ENCODE results near the gene HOXD13.

HOXD13 gene

GRCh38 chr2:176079831-176080539 lies 12.5 kb upstream of the HOXD13 start:
- no peaks in the 10 kb centered on the region for H3K4me1 ChIP-seq (ENCODE audit: control insufficient read depth, low read length)
- H3K9me3 ChIP-seq (ENCODE audit: control insufficient read depth, insufficient read depth, low read length) = peaks cover 6% of the 10 kb centered on the region; the same call in 1 of the 2 replicates
- no peak overlapping the region for H3K4me3 ChIP-seq (ENCODE audit: low read length)
- no peaks in the 10 kb centered on the region for H3K9me2 ChIP-seq (replicated peaks; ENCODE audit: control insufficient read depth, low read length)
- H3K4me2 ChIP-seq (ENCODE audit: low read length) = no peak overlapping the region
- H3F3A ChIP-seq (ENCODE audit: control insufficient read depth, insufficient read depth) = no peaks in the 10 kb centered on the region
- H3K27ac ChIP-seq (ENCODE audit: low read depth, low read length) = no peak overlapping the region
- peaks cover 9% of the 10 kb centered on the region for H3K27me3 ChIP-seq (ENCODE audit: control insufficient read depth, low read length)
- no peaks in the 10 kb centered on the region for H3K36me3 ChIP-seq (ENCODE audit: control insufficient read depth, low read length)
- H3K79me2 ChIP-seq (ENCODE audit: control insufficient read depth, low read length) = no peaks in the 10 kb centered on the region
- TF ChIP-seq EZH2phosphoT487 (IDR thresholded peaks at IDR 0.05; ENCODE audit: borderline replicate concordance, low read length) (no peak), CTCF (IDR thresholded peaks at IDR 0.05; ENCODE audit: low read depth, low read length, poor library complexity, severe bottlenecking) (no peak)
- H4K20me1 ChIP-seq (ENCODE audit: control insufficient read depth, insufficient read depth, low read depth, low read length) = no peaks in the 10 kb centered on the region

- TF ChIP-seq CTCF (IDR thresholded peaks at IDR 0.05; ENCODE audit: low read depth, low read length, poor library complexity, severe bottlenecking) (no peak), EZH2phosphoT487 (IDR thresholded peaks at IDR 0.05; ENCODE audit: borderline replicate concordance, low read length) (no peak)
- H3F3A ChIP-seq (ENCODE audit: control insufficient read depth, insufficient read depth) = no peaks in the 10 kb centered on the region
- H3K9me3 ChIP-seq (ENCODE audit: control insufficient read depth, insufficient read depth, low read length) = peaks cover 6% of the 10 kb centered on the region; the same call in 1 of the 2 replicates
- no peak overlapping the region for H3K4me2 ChIP-seq (ENCODE audit: low read length)
- no peak overlapping the region for H3K4me3 ChIP-seq (ENCODE audit: low read length)
- H3K36me3 ChIP-seq (ENCODE audit: control insufficient read depth, low read length) = no peaks in the 10 kb centered on the region
- no peak overlapping the region for H3K27ac ChIP-seq (ENCODE audit: low read depth, low read length)
- no peaks in the 10 kb centered on the region for H3K79me2 ChIP-seq (ENCODE audit: control insufficient read depth, low read length)
- H3K4me1 ChIP-seq (ENCODE audit: control insufficient read depth, low read length) = no peaks in the 10 kb centered on the region
- no peaks in the 10 kb centered on the region for H4K20me1 ChIP-seq (ENCODE audit: control insufficient read depth, insufficient read depth, low read depth, low read length)
- peaks cover 5% of the 10 kb centered on the region for H3K27me3 ChIP-seq (ENCODE audit: control insufficient read depth, low read length)
- H3K9me2 ChIP-seq (replicated peaks; ENCODE audit: control insufficient read depth, low read length) = no peaks in the 10 kb centered on the region
Measured at GRCh38 chr2:176080540-176081375, 11.8 kb upstream of the HOXD13 start.

- Histone ChIP-seq H3F3A (ENCODE audit: control insufficient read depth, insufficient read depth) (no peaks in the 10 kb centered on the region), H4K20me1 (ENCODE audit: control insufficient read depth, insufficient read depth, low read depth, low read length) (no peaks in the 10 kb centered on the region), H3K79me2 (ENCODE audit: control insufficient read depth, low read length) (no peaks in the 10 kb centered on the region), H3K4me2 (ENCODE audit: low read length) (no peak overlapping the region), H3K9me2 (replicated peaks; ENCODE audit: control insufficient read depth, low read length) (no peaks in the 10 kb centered on the region), H3K36me3 (ENCODE audit: control insufficient read depth, low read length) (no peaks in the 10 kb centered on the region), H3K27me3 (ENCODE audit: control insufficient read depth, low read length) (peaks cover 5% of the 10 kb centered on the region), H3K4me3 (ENCODE audit: low read length) (no peak overlapping the region), H3K27ac (ENCODE audit: low read depth, low read length) (no peak overlapping the region), H3K9me3 (ENCODE audit: control insufficient read depth, insufficient read depth, low read length) (peaks cover 6% of the 10 kb centered on the region; the same call in 1 of the 2 replicates), H3K4me1 (ENCODE audit: control insufficient read depth, low read length) (no peaks in the 10 kb centered on the region)
- TF ChIP-seq CTCF (IDR thresholded peaks at IDR 0.05; ENCODE audit: low read depth, low read length, poor library complexity, severe bottlenecking) (no peak), EZH2phosphoT487 (IDR thresholded peaks at IDR 0.05; ENCODE audit: borderline replicate concordance, low read length) (no peak)
Measured at GRCh38 chr2:176081376-176081836, 11.1 kb upstream of the HOXD13 start.
